ENCODE results near the gene TUBGCP6. TPM values are rescaled to one million over a fixed set of nuclear protein-coding genes. Genes with fewer than 3 reads are reported as not detected.

The TUBGCP6 gene
- total RNA-seq, 1 experiment from 2014 or later, result 34.5 TPM

DNA sequence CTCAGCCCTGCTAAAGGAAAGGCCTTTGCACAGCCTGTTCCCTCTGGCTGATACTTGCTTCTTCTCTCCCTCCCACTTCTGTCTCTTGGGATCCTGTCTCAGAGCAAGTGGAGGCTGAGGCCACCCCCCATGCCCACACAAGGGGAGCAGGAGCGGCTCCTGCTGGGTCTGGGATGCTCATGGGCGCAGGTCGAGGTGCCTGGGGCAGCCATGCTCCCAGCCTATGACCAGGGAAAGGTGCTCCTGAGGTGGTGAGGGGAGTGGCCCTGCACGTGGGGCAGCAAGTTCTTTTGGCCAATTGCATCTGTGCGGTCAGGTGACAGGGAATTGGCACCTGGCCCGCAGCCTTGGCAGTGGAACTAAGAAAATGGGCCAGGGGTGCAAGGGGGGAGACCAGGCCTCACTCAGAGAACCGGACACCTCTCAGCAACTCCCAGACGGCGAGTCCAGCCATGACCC lies 23.9 kb upstream of the TUBGCP6 start:
- in situ Hi-C loops (cut with HindIII; ENCODE audit: low pct_unique_long_range_greater_than_20kb, low sequenced_read_pairs), result no loop called here
- DNase-seq (ENCODE audit: low read depth), result no peak

DNA sequence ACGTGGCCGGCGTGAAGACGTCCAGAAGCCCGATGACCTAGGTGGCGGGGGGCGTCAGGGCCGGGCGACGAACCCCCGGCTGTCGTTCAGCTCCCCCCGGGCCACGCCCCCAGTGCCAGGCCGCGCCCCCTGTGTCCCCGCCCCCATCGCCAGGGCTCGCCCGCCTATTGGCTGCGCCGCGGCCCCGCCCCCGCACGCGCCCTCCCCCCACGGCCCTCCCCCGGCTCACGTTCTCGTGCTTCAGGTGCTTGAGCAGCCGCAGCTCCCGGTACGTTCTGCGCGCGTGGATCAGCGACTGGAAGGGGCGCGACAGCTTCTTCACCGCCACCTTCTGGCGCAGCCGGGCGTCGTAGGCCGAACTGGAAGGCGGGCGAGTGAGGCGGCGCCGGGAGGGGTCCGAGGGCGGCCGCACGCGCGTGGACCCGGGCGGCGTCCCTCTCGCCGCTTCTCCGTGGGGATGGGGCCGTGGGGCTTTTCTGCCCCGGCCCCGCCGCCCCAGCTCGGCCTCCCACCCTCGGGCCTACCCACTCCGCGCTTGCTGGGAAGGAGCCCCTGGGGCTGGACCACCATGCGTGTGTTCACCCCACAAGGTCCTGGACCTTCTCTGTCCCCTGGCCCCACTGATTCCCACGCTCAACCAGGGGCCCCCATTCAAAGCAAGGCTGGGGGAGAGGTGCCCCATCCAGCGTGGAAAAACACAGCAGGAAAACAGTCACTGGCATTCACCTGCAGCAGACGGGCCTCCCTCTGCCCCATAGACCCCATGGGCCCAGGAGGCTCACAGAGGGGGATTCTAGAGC lies 23.0 kb upstream of the TUBGCP6 start:
- in situ Hi-C loops (cut with HindIII; ENCODE audit: low pct_unique_long_range_greater_than_20kb, low sequenced_read_pairs), result no loop called here
- DNase-seq (ENCODE audit: low read depth), result no peak

DNA sequence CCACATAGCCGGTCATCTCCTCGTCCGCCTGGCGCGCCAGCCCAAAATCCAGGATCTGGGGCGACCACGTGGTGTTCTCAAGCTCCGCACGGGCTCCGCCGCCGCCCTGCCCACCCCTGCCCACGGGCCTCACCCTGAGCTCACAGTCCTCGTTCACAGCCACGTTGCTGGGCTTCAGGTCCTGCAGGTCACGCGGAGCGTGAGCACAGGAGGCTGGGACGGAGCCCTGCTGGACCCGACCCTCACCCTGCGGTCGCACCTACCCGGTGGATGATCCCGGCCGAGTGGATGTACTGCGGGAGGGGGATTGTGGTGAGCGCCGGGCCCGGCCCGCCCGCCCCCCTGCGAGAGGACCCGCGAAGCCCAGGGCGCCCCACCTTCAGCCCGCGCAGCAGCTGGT lies 22.2 kb upstream of the TUBGCP6 start:
- no peak for DNase-seq (ENCODE audit: low read depth)
- in situ Hi-C loops (cut with HindIII; ENCODE audit: low pct_unique_long_range_greater_than_20kb, low sequenced_read_pairs), result no loop called here

DNA sequence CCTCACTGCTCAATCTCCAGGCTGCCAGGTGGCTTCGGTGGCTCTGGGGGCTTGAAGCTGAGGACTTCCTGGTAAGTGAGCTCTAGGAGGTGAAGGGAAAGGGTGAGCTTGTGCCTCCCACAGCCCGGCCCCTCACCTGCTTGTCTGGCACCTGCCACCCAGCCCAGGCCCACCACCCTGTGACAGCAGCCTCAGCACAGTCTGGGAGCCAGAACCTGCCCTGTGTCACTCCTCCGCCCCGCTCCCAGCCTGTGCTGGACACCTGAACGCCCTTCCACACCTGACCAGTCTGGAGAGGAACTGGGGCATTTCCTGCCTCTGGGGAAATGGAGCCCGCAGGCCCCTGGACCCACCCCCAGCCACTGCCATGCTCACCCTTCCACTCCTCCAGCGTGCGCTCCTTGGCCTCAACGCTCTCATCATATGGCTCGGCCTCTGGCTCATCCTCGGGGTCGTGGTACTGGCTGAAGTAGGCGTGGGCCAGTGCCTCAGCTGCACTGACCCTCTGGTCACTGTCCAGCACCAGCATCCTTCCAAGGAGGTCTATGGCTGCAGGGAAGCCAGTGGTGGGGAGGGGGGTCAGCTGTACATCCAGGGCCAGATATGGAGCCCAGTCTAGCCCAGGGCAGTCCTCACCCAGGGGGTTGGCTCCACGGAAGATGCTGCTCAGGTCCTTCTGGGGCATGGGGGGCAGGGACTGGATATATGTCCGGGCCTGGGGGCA lies 20.3 kb upstream of the TUBGCP6 start:
- no peak for DNase-seq (ENCODE audit: low read depth)
- in situ Hi-C loops (cut with HindIII; ENCODE audit: low pct_unique_long_range_greater_than_20kb, low sequenced_read_pairs), result no loop called here

DNA sequence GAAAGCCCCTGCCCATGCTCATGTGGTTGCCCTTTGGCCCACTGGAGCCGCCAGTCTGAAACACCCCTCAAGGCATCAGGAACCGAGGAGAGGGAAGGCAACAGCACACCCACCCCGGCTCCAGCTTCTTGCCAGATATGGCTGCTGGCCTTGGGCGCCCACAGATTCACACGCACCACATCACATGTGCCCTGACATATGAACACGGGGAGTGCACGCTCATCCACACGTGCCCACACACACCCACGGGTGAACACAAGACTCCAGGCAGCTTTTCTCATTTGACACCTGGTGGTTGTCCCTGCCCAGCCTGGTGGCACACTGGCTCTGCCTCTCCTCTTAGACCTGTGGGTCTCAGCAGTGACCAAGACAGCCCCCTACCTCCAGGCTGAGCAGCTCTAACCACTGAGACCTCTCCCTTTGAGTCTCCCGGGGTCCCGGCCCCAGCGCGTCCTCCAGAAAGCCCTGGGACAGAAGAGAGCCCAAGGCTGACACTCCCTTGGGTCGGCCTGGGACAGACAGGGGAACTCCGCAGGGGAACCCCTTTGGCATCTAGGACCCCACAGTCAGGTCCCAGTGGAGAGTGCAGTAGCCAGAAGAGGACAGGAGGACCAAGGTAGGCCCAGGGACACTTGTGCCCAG lies 19.4 kb upstream of the TUBGCP6 start:
- DNase-seq (ENCODE audit: low read depth), result no peak
- in situ Hi-C loops (cut with HindIII; ENCODE audit: low pct_unique_long_range_greater_than_20kb, low sequenced_read_pairs), result no loop called here

DNA sequence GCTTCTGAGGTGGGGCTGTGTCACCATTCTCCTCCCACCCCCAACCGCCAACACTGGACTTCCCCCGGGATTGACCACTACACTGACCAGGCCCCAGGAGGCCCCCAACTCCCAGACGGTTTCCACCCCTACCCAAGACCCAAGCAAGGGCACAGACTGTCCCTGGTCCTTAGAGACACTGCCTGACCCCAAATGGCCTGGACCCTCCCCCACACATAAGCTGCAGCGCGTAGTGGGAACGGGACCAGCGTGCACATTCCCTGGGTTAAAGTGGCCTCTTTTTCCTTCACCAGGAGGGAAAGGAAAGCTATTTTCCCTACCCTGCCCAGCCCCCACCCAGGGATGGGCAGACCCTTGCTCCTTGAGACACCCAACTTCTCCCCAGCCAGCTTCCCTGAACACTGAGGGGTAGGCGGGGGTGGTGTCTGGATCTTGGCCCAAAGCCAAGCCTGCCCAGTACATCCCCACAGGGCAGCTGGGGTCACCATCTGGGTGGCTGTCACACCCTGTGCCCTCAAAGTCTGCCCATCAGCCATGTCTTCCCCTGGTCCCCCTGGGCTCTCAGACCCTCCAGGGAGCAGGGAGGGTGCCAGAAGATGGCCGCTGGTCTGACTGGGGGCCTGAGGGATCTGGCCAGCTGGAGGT lies 18.3 kb upstream of the TUBGCP6 start:
- in situ Hi-C loops (cut with HindIII; ENCODE audit: low pct_unique_long_range_greater_than_20kb, low sequenced_read_pairs), result no loop called here
- DNase-seq (ENCODE audit: low read depth), result no peak

DNA sequence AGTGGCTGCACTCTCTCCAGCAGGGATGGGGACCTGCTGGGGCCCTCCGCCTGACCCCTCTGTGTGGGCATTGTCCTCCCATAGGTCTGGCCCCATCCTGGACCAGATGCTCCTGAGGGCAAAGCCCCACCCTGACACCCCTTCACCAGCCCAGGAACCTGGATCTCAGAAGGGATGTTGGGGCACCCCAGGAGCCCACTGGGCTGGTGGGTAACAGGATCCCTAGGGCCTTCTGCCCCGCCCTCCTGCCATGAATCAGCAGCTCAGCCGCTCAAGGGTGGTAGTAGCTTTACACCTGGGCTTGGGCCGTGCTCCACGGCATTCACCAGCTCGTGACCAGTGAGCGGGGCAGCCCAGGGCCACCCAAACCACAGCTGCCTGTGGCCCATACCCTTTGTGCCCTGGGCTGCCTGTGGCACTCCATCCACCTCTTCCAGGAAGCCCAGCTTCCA lies 17.7 kb upstream of the TUBGCP6 start:
- in situ Hi-C loops (cut with HindIII; ENCODE audit: low pct_unique_long_range_greater_than_20kb, low sequenced_read_pairs), result no loop called here
- DNase-seq (ENCODE audit: low read depth), result peak; percentile 74

DNA sequence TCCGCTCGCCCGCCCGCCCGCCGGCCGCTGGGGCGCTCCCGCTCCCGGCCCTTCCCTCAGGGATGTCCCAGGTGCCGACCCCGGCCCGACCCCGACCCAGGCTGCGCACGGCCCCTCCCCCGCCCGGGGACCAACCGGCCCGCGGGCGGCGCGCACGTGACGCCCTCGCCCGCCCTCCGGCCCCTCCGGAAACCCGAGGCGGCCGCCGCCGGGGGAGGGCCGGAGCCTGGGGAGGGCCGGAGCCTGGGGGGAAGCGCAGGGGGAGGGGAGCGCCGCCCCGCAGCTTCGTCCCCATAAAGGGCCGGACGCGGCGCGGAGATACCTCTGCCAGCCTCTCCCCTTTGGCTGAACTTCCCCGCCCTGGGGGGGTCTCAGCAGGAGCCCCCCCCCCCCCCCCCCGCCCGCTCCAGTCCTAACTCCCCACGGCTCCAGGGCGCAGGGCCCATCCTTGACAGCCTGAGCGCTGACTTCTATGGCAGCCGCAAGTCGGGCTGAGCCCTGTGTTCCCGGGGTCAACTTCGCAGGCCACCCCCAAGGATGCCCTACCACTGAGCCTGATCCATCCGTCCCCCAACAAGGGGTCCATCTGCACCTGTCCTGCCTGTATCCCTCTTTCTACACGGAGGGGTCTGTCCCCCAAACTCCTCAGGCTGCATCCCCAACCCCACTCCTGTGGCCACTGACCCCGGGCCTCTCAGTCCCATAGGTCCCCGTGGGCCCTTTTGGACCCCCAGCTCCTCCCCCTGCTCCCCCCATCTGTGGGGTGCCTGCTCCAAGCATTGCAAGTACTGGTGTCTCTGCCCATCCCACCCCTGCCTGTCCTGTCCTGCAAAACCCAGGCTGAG lies 17.0 kb upstream of the TUBGCP6 start, which contains the start of gene MAPK12:
TSS of gene MAPK12 (minus strand) at position 69 of the 845 bp plus-strand sequence. CDS start 174 bp downstream, outside the sequence.
- in situ Hi-C loops (cut with HindIII; ENCODE audit: low pct_unique_long_range_greater_than_20kb, low sequenced_read_pairs), result no loop called here
- peak; percentile 59 for DNase-seq (ENCODE audit: low read depth)

DNA sequence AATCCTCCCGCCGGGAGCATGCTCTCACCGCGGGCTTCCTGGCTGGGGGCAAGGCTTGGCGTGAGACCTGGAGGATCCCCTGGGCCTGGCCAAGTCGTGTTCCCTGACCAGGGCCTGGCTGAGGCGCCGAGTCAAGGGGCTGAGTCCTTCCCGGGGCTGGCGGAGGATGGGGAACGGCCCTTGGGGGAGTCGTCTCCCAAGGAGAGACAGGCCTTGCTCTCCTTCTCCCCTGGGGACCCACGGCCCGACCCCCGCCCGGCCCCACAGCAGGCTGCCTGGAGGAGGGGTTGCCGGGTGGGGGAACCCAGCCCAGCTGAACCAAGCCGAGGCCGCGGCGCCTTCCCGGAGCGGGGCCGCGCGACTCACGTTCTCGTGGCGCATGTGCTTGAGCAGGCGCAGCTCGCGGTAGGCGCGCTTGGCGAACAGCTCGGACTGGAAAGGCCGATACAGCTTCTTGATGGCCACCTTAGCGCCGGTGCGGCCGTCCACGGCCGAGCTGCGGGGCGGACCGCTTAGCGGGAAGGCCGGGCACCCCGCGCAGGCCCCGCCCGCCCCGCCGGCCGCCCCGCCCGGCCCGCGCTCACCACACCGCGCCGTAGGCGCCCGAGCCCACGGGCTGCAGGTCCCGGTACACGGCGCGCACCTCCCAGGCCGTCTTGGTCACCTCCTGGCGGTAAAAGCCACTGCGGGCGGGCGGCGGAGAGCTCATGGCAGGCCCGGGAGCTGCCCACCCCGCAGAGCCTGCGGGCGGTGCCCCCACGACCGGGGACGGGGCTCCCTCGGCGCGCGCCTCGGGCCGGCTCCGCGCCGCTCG lies 16.2 kb upstream of the TUBGCP6 start:
- peak; percentile 62 for DNase-seq (ENCODE audit: low read depth)
- in situ Hi-C loops (cut with HindIII; ENCODE audit: low pct_unique_long_range_greater_than_20kb, low sequenced_read_pairs), result no loop called here

DNA sequence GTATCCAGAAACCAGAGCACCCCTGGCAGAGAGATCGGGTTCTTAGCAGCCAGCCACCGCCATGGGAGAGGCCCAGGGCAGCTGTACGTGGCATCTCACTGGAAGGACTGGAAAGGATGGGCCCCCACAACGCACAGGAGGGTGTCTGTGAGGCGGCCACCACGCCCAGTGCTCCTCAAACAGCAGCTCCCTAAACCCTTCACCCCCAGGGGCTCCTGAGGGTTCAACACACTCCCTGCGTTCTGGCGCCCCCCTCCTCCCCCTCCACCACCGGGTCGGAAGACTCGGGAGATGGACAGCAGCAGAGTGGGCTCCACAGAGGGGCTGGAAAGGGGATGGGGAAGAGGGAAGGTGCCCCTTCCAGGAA lies 15.6 kb upstream of the TUBGCP6 start:
- no peak for DNase-seq (ENCODE audit: low read depth)
- in situ Hi-C loops (cut with HindIII; ENCODE audit: low pct_unique_long_range_greater_than_20kb, low sequenced_read_pairs), result no loop called here

DNA sequence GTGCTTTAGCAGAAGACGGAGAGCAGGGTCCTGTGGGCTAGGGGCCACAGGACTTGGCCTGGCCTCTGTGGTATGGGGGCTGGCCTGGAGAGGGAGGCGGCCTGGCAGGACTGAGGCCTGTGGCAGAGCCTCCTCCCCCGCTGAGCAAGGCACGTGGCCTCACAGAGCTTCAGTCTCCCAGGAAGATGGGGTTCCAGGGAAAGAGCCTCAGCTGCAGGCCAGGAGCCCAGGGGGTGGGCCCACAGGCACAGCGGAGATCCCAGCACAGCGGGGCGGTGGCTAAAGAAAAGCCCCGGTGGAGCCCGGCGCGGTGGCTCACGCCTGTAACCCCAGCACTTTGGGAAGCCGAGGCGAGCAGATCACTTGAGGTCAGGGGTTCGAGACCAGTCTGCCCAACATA lies 14.5 kb upstream of the TUBGCP6 start:
- in situ Hi-C loops (cut with HindIII; ENCODE audit: low pct_unique_long_range_greater_than_20kb, low sequenced_read_pairs), result no loop called here
- DNase-seq (ENCODE audit: low read depth), result no peak

DNA sequence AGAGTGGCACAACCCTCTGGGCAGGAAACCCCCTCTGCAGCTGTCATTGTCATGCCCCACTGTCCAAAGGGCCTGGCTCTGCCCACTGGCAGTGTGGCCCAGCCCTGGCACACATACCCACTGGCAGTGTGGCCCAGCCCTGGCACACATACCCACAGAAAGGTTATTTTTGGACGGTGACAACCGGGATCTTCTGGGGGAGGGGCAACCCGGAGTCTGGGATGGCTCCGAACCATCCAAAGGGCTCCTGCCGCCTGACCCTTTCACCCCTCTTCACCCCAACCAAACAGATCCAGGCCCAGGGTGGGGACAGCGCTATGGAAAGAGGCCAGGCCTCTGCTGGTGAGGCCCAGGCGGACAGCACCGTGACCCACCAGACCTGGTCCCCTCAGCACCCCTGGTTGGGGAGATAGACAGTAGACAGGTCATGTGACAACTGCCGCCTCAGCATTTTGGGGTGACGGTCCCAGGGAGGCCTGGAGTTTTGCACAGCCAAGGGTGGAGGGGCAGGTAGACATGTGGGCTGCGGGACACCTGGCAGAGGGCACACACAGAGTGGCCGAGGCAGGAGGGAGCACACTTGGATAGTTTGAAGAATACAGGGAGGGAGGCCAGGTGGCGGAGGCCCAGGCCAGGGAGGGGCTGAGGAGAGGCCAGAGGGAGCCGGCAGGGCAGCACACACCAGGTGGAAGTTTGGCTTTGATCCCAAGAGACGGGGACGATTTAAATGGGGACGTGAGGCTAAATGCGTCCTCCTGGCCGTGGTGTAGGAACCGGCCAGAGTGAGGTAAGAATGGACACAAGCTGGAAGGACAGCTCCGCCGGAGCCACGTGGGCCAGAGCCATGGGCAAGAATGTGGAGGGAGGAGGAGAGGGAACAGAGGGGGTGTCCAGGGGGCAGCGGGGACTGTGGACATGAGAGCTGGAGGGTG lies 13.8 kb upstream of the TUBGCP6 start:
- in situ Hi-C loops (cut with HindIII; ENCODE audit: low pct_unique_long_range_greater_than_20kb, low sequenced_read_pairs), result no loop called here
- DNase-seq (ENCODE audit: low read depth), result no peak

DNA sequence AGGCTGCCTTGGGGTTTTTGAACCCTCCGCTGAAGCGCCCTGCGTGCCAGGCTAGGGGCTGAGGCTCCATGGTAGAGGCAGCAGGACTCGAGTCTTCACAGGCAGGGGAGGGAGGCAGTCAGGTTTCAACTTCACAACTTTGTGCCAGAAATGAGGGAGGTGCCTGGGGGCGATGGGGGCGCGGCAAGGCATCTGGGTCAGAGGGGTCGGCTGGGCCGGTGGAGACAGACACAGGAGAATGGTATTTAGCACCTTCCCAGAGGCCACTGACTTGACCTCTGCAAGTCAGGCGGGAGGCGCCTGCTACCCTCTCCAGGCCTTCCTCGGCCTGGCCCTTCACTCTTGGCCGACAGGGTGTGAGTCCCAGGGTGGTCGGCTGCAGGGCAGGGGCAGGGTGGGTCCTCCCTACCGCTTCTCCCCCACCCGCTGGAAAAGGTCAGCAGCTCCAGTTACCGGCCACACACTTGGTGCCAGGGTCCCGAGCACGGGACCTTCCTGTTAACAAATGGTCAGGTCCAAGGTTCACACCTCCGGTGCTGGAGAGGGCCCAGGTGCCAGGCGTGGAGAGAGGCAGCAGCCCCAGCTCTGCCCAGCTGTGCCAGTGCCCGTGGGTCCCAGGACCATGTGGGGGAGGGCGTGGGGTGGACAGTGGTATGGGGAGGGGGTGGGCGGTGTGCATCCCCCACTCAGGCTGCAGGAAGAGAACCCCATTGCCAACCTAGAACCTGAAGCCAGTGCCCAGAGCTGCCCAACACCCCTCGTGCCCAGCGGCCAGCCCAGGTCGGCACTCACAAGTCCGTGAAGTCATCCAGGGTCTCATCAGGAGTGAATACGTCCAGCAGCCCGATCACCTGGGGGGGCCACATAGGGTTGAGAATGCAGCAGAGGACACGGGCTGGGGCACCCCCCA lies 12.9 kb upstream of the TUBGCP6 start:
- no peak for DNase-seq (ENCODE audit: low read depth)
- in situ Hi-C loops (cut with HindIII; ENCODE audit: low pct_unique_long_range_greater_than_20kb, low sequenced_read_pairs), result no loop called here

DNA sequence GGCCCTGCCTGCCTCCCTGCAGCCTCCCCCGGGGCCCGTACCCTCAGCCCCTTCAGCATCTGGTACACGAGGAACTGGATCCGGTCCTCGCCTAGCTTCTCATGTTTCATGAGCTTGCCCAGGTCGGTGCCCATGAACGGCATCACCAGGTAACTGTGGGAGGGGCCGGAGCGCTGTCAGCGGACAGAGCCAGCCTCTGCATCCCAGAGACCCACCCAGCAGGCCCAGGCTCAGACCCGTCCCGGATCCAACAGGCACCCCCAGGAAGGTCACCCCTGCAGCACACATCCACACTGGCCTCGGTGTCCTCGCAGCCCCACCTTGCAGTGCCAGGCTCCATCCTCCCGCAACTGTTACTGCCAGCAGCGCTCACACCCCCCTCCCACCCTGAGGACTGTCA lies 12.2 kb upstream of the TUBGCP6 start:
- in situ Hi-C loops (cut with HindIII; ENCODE audit: low pct_unique_long_range_greater_than_20kb, low sequenced_read_pairs), result no loop called here
- DNase-seq (ENCODE audit: low read depth), result no peak

DNA sequence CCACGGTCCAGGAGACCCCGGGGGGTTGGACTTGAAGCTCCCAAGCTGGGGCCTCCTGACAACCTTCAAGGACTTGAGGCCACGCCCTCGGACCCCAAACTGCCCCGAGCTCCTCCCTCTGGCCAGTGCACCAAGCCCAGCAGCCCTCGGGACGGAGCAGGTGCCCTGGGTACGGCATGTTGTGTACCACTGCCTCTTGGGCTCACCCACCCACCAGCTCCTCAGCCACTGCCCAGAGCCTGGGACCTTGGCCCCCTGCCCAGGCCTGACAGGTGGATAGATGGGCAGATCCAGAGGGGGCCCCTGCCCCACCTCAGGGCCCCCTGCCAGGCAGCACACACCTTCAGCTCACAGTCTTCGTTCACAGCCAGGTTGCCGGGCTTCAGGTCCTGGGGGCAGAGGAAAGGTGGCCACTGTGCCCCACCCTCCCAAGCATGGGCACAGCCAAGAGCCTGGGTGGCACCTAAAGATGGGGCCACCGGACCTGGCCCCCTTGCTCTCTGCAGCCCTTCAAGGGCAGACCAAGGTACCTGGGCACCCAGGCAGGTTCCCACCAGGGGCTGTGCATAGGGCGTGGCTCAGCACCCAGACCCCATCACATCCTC lies 11.5 kb upstream of the TUBGCP6 start:
- in situ Hi-C loops (cut with HindIII; ENCODE audit: low pct_unique_long_range_greater_than_20kb, low sequenced_read_pairs), result no loop called here
- no peak for DNase-seq (ENCODE audit: low read depth)
